K562 (cell line): ENCODE results near the gene SUGP1. TPM values are rescaled to one million over a fixed set of nuclear protein-coding genes. Genes with fewer than 3 reads are reported as not detected.

Experiments used
- ELF2 ChIP-seq: fragments of 250-450 bp; sonication (Bioruptor Pico); IDR thresholded peaks from 2 replicates; pipeline ENCODE4 v1.5.0; 2021; ENCODE audit warnings: mild to moderate bottlenecking
- HNRNPLL ChIP-seq: fragments of 200-400 bp; formaldehyde crosslinking; IDR thresholded peaks from 2 replicates; pipeline ENCODE4 v1.6.1; 2017; ENCODE audit warnings: low read length, low read depth, mild to moderate bottlenecking; ENCODE audit not compliant: poor library complexity, severe bottlenecking
- IFI16 ChIP-seq: fragments of 250-450 bp; sonication (Bioruptor Pico); IDR thresholded peaks from 2 replicates; pipeline ENCODE4 v2.1.2; 2022; ENCODE audit warnings: mild to moderate bottlenecking, inconsistent platforms
- MYBL2 ChIP-seq, 2 experiments: fragments of 450-650 bp in 1 of 2; sonication (generic) in 1 of 2; formaldehyde crosslinking in 1 of 2; IDR thresholded peaks; 2 replicates each; pipeline versions ENCODE4 v1.6.1 to v1.8.1; 2017 to 2022; ENCODE audit warnings: borderline replicate concordance in 1 of 2, inconsistent platforms in 1 of 2, low read depth in 1 of 2, mild to moderate bottlenecking in 1 of 2, missing genetic modification reagents in 1 of 2, moderate library complexity in 1 of 2
- PRPF4 ChIP-seq: fragments of 200-400 bp; formaldehyde crosslinking; IDR thresholded peaks from one replicate; pipeline ENCODE4 v1.6.1; 2017; ENCODE audit warnings: low read length, low read depth, mild to moderate bottlenecking; ENCODE audit not compliant: insufficient read depth, poor library complexity, severe bottlenecking
- RBM39 ChIP-seq: fragments of 200-400 bp; formaldehyde crosslinking; optimal IDR thresholded peaks from 2 replicates; pipeline ENCODE3; 2018; ENCODE audit warnings: low read depth, low read length
- SOX6 ChIP-seq: fragments of 450-650 bp; IDR thresholded peaks from 2 replicates; pipeline ENCODE4 v1.6.1; 2014; ENCODE audit warnings: mild to moderate bottlenecking
- SREBF2 ChIP-seq: sonication (generic); formaldehyde crosslinking; IDR thresholded peaks from 2 replicates; pipeline ENCODE4 v1.4.0; 2020; ENCODE audit warnings: mild to moderate bottlenecking, missing genetic modification reagents
- ZBTB7A ChIP-seq: IDR thresholded peaks from 2 replicates; pipeline ENCODE4 v1.6.1; 2011; ENCODE audit warnings: low read depth, mild to moderate bottlenecking, low read length, moderate library complexity, borderline replicate concordance; ENCODE audit not compliant: control insufficient read depth
- ZNF253 ChIP-seq: fragments of 250-450 bp; sonication (Bioruptor Pico); conservative IDR thresholded peaks from 2 replicates; pipeline ENCODE4 v1.6.1; 2021; ENCODE audit warnings: mild to moderate bottlenecking
- polyA plus RNA-seq, 8 experiments: library from polyadenylated mRNA; depleted of rRNA in 4 of 8; stranded (reverse) in 5 of 8; unstranded in 3 of 8; fragments of >200 nt; fragmentation: Nextera tagmentation in 2 of 8; fragmentation: Illumina TruSeq in 1 of 8; extraction: Ambion mirVana in 2 of 8; extraction: Trizol in 1 of 8; gene quantifications; 2 replicates each; pipeline versions ENCODE4 v1.2.1 to v1.2.3, GENCODE V29; 2011 to 2014; ENCODE audit warnings: inconsistent platforms in 1 of 8, missing spikeins in 1 of 8
- total RNA-seq, 7 experiments: library from RNA; depleted of rRNA in 6 of 7; stranded (reverse); fragments of >200 nt in 6 of 7; fragmentation: Illumina TruSeq in 2 of 7; extraction: Trizol in 2 of 7; gene quantifications; 2 replicates each; pipeline versions ENCODE4 v1.2.1 to v1.2.3, GENCODE V29; 2011 to 2021; ENCODE audit warnings: low replicate concordance in 1 of 7
- TF ChIP-seq, protein P1 (sequence below), 2 experiments: fragments of 450-650 bp; IDR thresholded peaks; 2 replicates each; pipeline ENCODE4 v1.6.1; 2016; ENCODE audit warnings: mild to moderate bottlenecking in 2 of 2, borderline replicate concordance in 1 of 2, low read depth in 1 of 2, moderate library complexity in 1 of 2
- TF ChIP-seq, protein P2 (sequence below): fragments of 250-450 bp; sonication (Bioruptor Pico); IDR thresholded peaks from 2 replicates; pipeline ENCODE4 v1.4.0; 2020

Gene SUGP1
- total and polyA plus RNA-seq, 9 of the 15 experiments (the other 6 are each of a cell fraction or from before 2014, with no cell fraction given) = 1.0 to 53.3 (median 32.4) TPM

DNA sequence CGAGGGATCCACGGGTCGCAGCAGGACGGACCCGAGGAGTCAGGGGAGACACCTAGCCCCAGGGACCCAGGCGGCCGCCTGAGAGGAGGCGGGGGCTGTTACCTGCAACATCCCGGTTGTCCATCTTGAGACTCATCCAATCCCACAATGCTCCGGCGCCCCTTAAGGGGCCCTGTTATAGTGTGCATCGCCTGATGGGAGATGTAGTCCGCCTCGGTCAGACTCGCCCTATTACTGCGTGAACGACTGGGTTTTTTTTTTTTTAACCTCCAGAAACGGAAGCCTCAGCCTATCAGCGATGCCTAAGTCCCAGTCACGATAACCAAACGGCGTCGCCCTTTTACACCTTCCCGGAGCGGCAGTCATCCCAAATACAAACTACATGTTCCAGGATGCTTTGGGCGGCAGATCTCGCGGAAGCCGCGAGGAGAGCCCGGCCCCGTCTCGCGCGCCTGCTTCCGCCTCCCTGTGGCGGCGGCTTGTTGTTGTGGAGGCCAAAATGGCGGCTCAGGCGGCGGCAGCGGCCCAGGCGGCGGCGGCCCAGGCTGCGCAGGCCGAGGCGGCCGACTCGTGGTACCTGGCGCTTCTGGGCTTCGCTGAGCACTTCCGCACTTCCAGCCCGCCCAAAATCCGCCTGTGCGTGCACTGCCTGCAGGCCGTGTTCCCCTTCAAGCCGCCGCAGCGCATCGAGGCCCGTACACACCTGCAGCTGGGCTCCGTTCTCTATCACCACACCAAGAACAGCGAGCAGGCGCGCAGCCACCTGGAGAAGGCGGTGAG is at the start of gene SUGP1, which contains the start of gene MAU2 (continued):
- TF ChIP-seq, protein P1, sequence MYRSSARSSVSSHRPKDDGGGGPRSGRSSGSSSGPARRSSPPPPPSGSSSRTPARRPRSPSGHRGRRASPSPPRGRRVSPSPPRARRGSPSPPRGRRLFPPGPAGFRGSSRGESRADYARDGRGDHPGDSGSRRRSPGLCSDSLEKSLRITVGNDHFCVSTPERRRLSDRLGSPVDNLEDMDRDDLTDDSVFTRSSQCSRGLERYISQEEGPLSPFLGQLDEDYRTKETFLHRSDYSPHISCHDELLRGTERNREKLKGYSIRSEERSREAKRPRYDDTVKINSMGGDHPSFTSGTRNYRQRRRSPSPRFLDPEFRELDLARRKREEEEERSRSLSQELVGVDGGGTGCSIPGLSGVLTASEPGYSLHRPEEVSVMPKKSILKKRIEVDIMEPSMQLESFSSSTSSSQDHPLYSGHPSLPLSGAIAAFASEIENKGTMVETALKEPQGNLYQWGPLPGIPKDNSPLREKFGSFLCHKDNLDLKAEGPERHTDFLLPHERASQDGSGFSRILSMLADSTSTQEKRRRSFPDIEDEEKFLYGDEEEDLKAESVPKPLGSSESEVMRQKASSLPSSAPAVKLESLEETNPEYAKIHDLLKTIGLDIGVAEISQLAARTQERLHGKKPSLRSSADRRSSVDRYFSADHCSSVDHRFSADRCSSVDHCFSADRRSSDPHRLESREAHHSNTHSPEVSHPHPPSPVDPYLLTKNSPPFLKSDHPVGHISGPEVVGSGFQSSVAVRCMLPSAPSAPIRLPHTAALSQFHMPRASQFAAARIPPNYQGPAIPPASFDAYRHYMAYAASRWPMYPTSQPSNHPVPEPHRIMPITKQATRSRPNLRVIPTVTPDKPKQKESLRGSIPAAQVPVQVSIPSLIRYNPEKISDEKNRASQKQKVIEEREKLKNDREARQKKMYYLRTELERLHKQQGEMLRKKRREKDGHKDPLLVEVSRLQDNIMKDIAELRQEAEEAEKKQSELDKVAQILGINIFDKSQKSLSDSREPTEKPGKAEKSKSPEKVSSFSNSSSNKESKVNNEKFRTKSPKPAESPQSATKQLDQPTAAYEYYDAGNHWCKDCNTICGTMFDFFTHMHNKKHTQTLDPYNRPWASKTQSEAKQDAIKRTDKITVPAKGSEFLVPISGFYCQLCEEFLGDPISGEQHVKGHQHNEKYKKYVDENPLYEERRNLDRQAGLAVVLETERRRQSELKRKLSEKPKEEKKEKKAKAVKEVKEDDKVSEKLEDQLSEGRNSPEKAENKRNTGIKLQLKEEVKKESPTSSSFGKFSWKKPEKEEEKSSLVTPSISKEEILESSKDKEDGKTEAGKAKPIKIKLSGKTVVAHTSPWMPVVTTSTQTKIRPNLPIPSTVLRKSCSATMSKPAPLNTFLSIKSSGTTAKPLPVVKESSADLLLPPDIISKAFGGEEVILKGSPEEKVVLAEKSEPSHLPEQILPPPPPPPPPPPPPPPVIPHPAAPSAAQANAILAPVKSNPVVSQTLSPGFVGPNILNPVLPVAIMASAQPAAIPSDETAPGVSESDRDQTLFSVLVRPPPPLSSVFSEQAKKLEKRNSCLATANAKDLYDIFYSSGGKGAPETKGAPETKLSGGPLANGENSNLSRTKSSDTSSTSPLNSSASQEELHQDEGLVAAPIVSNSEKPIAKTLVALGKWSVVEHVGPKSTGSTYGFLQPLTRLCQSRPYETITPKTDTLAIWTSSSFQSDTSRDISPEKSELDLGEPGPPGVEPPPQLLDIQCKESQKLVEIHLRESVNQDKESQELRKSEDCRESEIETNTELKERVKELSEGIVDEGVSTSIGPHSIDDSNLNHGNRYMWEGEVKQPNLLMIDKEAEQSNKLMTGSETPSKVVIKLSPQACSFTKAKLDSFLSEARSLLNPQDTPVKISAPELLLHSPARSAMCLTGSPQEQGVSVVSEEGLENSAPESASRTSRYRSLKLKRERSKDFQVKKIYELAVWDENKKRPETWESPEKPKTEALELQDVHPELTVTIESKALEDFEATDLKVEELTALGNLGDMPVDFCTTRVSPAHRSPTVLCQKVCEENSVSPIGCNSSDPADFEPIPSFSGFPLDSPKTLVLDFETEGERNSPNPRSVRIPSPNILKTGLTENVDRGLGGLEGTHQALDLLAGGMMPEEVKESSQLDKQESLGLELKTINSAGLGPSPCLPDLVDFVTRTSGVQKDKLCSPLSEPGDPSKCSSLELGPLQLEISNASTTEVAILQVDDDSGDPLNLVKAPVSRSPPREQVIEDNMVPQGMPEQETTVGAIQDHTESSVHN (IDR thresholded peaks at IDR 0.05; ENCODE audit: borderline replicate concordance in 1 of 2, low read depth in 1 of 2) = no peak
- no peak for TF ChIP-seq RBM39
- TF ChIP-seq SOX6 = 0 out of 2 replicates have a peak, but pooled peaks have one; percentile 8
- TF ChIP-seq ELF2 (CRISPR knock-in tag) = peak; percentile 90
- TF ChIP-seq PRPF4 = no peak
- TF ChIP-seq, protein P2, sequence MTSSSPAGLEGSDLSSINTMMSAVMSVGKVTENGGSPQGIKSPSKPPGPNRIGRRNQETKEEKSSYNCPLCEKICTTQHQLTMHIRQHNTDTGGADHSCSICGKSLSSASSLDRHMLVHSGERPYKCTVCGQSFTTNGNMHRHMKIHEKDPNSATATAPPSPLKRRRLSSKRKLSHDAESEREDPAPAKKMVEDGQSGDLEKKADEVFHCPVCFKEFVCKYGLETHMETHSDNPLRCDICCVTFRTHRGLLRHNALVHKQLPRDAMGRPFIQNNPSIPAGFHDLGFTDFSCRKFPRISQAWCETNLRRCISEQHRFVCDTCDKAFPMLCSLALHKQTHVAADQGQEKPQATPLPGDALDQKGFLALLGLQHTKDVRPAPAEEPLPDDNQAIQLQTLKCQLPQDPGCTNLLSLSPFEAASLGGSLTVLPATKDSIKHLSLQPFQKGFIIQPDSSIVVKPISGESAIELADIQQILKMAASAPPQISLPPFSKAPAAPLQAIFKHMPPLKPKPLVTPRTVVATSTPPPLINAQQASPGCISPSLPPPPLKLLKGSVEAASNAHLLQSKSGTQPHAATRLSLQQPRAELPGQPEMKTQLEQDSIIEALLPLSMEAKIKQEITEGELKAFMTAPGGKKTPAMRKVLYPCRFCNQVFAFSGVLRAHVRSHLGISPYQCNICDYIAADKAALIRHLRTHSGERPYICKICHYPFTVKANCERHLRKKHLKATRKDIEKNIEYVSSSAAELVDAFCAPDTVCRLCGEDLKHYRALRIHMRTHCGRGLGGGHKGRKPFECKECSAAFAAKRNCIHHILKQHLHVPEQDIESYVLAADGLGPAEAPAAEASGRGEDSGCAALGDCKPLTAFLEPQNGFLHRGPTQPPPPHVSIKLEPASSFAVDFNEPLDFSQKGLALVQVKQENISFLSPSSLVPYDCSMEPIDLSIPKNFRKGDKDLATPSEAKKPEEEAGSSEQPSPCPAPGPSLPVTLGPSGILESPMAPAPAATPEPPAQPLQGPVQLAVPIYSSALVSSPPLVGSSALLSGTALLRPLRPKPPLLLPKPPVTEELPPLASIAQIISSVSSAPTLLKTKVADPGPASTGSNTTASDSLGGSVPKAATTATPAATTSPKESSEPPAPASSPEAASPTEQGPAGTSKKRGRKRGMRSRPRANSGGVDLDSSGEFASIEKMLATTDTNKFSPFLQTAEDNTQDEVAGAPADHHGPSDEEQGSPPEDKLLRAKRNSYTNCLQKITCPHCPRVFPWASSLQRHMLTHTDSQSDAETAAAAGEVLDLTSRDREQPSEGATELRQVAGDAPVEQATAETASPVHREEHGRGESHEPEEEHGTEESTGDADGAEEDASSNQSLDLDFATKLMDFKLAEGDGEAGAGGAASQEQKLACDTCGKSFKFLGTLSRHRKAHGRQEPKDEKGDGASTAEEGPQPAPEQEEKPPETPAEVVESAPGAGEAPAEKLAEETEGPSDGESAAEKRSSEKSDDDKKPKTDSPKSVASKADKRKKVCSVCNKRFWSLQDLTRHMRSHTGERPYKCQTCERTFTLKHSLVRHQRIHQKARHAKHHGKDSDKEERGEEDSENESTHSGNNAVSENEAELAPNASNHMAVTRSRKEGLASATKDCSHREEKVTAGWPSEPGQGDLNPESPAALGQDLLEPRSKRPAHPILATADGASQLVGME = peak; percentile 76; the same call in 1 of the 2 replicates
- TF ChIP-seq SREBF2 (CRISPR knock-in tag) = no peak
- no peak for TF ChIP-seq MYBL2 (IDR thresholded peaks at IDR 0.05; ENCODE audit: low read depth)
- no peak for TF ChIP-seq MYBL2 (CRISPR knock-in tag; IDR thresholded peaks at IDR 0.05; ENCODE audit: borderline replicate concordance)
- TF ChIP-seq ZNF253 = no peak
- peak; percentile 85; the same call in 1 of the 2 replicates for TF ChIP-seq ZBTB7A
- TF ChIP-seq HNRNPLL = no peak
- no peak for TF ChIP-seq IFI16 (CRISPR knock-in tag)
